OCI-LY3 (cell line): ENCODE measurements around the gene TPCN2.

Experiments used
- EZH2phosphoT487 ChIP-seq: fragments of 200-600 bp; shearing (Covaris generic); IDR thresholded peaks from 2 replicates; pipeline ENCODE4 v1.6.1; 2018; ENCODE audit warnings: antibody characterized with exemption, mixed run types, low read depth
- TF ChIP-seq, protein P1 (sequence below): fragments of 200-600, 300-600 bp; sonication (generic); IDR thresholded peaks from 2 replicates; pipeline ENCODE4 v1.5.1; 2014; ENCODE audit warnings: antibody characterized with exemption, low read length, low read depth

DNA sequence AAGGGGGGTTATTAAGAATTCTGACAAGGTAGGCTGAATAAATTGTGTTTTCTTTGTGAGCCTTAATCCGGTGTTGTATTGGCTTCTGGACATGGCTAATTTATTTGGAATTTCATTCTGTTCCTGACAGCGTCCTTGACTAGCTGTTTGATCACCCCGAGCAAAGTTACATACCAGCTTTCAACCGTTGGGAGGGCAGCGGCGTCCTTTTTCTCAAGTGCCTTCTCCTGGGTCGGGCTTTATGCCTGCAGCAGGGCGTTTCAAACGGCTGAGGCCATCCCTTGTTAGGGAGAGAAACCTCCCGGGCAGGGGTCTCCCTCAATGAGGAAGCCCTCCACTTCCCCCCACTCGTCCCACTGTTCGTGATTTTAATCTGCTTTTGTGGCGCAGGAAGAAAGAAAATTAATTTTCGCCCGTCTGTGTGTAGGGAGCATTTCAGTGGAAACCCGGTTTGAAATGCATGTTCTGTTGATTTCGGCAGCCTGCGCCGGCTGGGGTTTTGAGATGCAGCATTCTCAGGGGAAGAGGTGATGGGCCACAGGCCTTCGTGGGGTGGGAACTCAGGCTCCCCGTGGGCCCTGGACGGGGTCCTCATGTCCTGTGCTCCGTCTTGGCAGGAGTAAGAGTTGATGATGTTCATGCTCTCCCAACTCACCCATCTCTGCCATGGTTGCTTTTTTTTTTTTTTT lies 104.1 kb downstream of the TPCN2 start:
- TF ChIP-seq, protein P1, sequence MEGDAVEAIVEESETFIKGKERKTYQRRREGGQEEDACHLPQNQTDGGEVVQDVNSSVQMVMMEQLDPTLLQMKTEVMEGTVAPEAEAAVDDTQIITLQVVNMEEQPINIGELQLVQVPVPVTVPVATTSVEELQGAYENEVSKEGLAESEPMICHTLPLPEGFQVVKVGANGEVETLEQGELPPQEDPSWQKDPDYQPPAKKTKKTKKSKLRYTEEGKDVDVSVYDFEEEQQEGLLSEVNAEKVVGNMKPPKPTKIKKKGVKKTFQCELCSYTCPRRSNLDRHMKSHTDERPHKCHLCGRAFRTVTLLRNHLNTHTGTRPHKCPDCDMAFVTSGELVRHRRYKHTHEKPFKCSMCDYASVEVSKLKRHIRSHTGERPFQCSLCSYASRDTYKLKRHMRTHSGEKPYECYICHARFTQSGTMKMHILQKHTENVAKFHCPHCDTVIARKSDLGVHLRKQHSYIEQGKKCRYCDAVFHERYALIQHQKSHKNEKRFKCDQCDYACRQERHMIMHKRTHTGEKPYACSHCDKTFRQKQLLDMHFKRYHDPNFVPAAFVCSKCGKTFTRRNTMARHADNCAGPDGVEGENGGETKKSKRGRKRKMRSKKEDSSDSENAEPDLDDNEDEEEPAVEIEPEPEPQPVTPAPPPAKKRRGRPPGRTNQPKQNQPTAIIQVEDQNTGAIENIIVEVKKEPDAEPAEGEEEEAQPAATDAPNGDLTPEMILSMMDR: no peak
- no peak for TF ChIP-seq EZH2phosphoT487
